Measurements from ENCODE around the gene PPP2R5E.

DNA sequence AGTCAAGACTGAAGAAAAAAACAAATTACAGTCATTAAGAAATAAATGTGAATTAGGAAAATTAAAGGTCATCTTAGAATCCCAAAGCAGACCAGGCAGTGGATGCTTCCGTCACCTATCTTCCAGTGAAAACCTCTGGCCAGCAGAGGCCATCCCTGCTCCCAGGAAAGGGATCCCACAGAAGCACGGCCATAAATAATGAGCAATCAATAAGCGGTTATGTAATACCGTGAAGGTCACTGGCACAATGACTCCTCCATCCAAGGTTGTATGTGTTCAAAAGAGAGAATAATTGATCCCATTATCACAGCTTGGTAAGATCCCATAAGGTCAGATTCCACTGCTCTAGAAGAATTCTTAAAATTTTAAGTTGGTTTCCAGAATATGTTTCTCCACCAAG, 85.7 kb downstream of the PPP2R5E start:
- TF ChIP-seq, protein P1, sequence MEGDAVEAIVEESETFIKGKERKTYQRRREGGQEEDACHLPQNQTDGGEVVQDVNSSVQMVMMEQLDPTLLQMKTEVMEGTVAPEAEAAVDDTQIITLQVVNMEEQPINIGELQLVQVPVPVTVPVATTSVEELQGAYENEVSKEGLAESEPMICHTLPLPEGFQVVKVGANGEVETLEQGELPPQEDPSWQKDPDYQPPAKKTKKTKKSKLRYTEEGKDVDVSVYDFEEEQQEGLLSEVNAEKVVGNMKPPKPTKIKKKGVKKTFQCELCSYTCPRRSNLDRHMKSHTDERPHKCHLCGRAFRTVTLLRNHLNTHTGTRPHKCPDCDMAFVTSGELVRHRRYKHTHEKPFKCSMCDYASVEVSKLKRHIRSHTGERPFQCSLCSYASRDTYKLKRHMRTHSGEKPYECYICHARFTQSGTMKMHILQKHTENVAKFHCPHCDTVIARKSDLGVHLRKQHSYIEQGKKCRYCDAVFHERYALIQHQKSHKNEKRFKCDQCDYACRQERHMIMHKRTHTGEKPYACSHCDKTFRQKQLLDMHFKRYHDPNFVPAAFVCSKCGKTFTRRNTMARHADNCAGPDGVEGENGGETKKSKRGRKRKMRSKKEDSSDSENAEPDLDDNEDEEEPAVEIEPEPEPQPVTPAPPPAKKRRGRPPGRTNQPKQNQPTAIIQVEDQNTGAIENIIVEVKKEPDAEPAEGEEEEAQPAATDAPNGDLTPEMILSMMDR (IDR thresholded peaks at IDR 0.05): no peak
- no peak for TF ChIP-seq EZH2 (IDR thresholded peaks at IDR 0.05)
